ENCODE results near the gene WDR59.

DNA sequence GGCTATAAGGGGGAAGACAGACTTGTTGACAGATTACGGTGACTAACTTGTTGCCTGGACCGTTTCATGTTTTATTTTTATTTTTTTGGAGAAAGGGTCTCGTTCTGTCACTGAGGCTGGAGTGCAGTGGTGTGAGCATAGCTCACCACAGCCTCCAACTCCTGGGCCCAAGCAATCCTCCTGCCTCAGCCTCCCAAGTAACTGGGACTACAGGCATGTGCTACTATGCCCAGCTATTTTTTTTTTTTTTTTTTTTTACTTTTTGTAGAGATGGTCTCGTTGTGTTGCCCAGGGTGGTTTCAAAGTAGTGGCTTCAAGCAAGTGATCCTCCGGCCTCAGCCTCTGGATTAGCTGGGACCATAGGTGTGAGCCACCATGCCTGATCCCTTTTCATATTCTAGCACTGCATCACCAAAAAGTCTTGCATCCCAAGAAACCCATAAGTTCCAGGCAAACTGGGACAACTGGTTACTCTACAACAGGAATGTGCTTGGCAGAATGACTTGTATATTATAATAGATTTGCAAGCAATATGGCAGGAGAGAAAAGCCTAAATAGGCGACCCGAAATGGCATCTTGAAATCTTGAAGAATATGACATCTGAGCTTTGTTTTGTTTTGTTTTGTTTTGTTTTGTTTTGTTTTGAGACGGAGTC, 2.2 kb upstream of the WDR59 start:
- TF ChIP-seq, protein P1, sequence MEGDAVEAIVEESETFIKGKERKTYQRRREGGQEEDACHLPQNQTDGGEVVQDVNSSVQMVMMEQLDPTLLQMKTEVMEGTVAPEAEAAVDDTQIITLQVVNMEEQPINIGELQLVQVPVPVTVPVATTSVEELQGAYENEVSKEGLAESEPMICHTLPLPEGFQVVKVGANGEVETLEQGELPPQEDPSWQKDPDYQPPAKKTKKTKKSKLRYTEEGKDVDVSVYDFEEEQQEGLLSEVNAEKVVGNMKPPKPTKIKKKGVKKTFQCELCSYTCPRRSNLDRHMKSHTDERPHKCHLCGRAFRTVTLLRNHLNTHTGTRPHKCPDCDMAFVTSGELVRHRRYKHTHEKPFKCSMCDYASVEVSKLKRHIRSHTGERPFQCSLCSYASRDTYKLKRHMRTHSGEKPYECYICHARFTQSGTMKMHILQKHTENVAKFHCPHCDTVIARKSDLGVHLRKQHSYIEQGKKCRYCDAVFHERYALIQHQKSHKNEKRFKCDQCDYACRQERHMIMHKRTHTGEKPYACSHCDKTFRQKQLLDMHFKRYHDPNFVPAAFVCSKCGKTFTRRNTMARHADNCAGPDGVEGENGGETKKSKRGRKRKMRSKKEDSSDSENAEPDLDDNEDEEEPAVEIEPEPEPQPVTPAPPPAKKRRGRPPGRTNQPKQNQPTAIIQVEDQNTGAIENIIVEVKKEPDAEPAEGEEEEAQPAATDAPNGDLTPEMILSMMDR (IDR thresholded peaks at IDR 0.05) = no peak
- TF ChIP-seq POLR2A (IDR thresholded peaks at IDR 0.05) = no peak

All from tibial nerve (tissue), 3 donors.